Sigmoid colon (tissue), 3 donors: ENCODE data around the gene COLQ.

Experiments
- CTCF ChIP-seq, 4 experiments: fragments of 450-650 bp in 3 of 4; fragments of 200-600 bp in 1 of 4; IDR thresholded peaks; one replicate each; pipeline ENCODE4 v1.5.1; 2016 to 2019; ENCODE audit warnings: antibody characterized with exemption in 4 of 4, mild to moderate bottlenecking in 3 of 4, moderate library complexity in 2 of 4
- POLR2A ChIP-seq, 2 donors: fragments of 450-650 bp; IDR thresholded peaks; one replicate each; pipeline ENCODE4 v1.6.1; 2016; ENCODE audit warnings: antibody characterized with exemption in 2 of 2, mild to moderate bottlenecking in 2 of 2, moderate library complexity in 2 of 2

GRCh38 chr3:15496341-15496664, 25.2 kb downstream of the COLQ start:
- no peak for TF ChIP-seq POLR2A (IDR thresholded peaks at IDR 0.05)
- TF ChIP-seq CTCF (IDR thresholded peaks at IDR 0.05), result no peak
